Adrenal gland (tissue), 12 donors: ENCODE data around the gene CUX1. TPM values are rescaled to one million over a fixed set of nuclear protein-coding genes. Genes with fewer than 3 reads are reported as not detected.
A peak's percentile ranks its signal among the peaks of the same experiment; 100 is the strongest.

Experiments used
- DNase-seq, 7 donors: peaks; one replicate each; pipeline ENCODE4 v3.0.0-alpha.2; 2019 to 2020
- H3K27ac ChIP-seq, 5 donors: fragments of 200-600 bp; sonication (generic) in 4 of 5; 1 replicate in 3 of 5; 2 replicates in 2 of 5; pipeline versions ENCODE4 v1.5.1 to v1.8.0; 2016 to 2020; ENCODE audit warnings: mild to moderate bottlenecking in 1 of 5
- H3K27me3 ChIP-seq: fragments of 200-600 bp; 2 replicates; pipeline ENCODE4 v1.8.0; 2021
- H3K36me3 ChIP-seq, 2 donors: fragments of 200-600 bp; replicated peaks in 1 of 2; 1 replicate in 1 of 2; 2 replicates in 1 of 2; pipeline versions ENCODE4 v1.5.1 to v1.8.0; 2018 to 2022
- H3K4me1 ChIP-seq, 2 donors: fragments of 200-600 bp; replicated peaks in 1 of 2; 1 replicate in 1 of 2; 2 replicates in 1 of 2; pipeline versions ENCODE4 v1.5.1 to v1.8.0; 2018 to 2021
- H3K4me3 ChIP-seq, 4 donors: fragments of 200-600 bp; sonication (generic) in 3 of 4; one replicate each; pipeline ENCODE4 v1.5.1; 2016 to 2018
- H3K9me3 ChIP-seq, 3 donors: fragments of 200-600 bp; sonication (generic) in 1 of 3; replicated peaks in 1 of 3; 1 replicate in 2 of 3; 2 replicates in 1 of 3; pipeline versions ENCODE4 v1.5.1 to v1.8.0; 2016 to 2021
- POLR2A ChIP-seq, 2 donors: fragments of 450-650 bp; IDR thresholded peaks; one replicate each; pipeline ENCODE4 v1.6.1; 2017; ENCODE audit warnings: antibody characterized with exemption in 2 of 2, mild to moderate bottlenecking in 2 of 2, moderate library complexity in 1 of 2
- WGBS, 4 donors: extraction: QIAGEN DNeasy Blood & Tissue Kit in 2 of 4; methylation state at CpG; one replicate each; pipeline versions ENCODE4 v1.1.5 to v1.1.7; 2013 to 2017; 5-methylcytosine and 5-hydroxymethylcytosine counted together
- intact Hi-C, 2 donors: fragments of 100-400 bp; cut with DNase I; formaldehyde crosslinking; loops; one replicate each; pipeline versions ENCODE4 v1.14.1 to v1.15.0; 2022 to 2023
- polyA plus RNA-seq, 3 donors: library from polyadenylated mRNA; stranded (reverse); fragments of 200-250 nt in 2 of 3; fragments of 350-450 nt in 1 of 3; fragmentation: Illumina TruSeq in 1 of 3; extraction: RNeasy Lipid Tissue Mini Kit (QIAGEN cat#74804) in 1 of 3; gene quantifications; one replicate each; pipeline ENCODE4 v1.2.3, GENCODE V29; 2013 to 2014
- total RNA-seq, 9 donors: library from RNA; depleted of rRNA in 4 of 9; stranded (reverse); fragments of >200 nt in 4 of 9; fragments of 120-200 nt in 1 of 9; fragmentation: NEBNext Ultra II Directional in 1 of 9; extraction: Animal tissue kit (Norgen Biotek cat#: 25700) in 1 of 9; gene quantifications; one replicate each; pipeline versions ENCODE4 v1.1.0 to v1.2.4, GENCODE V29; 2013 to 2023
- TF ChIP-seq, protein P1 (sequence below), 6 experiments: fragments of 450-650 bp in 4 of 6; fragments of 200-600 bp in 2 of 6; sonication (generic) in 1 of 6; IDR thresholded peaks; 1 replicate in 5 of 6; 2 replicates in 1 of 6; pipeline versions ENCODE4 v1.5.1 to v1.8.0; 2016 to 2021; ENCODE audit warnings: antibody characterized with exemption in 6 of 6, mild to moderate bottlenecking in 2 of 6, moderate library complexity in 1 of 6
- donor health status: healthy with polysubstance abuse.
- donor health status: Bipolar disorder and iron deficiency.
- donor health status: DM: yes; HTN: yes; CAD: no.
- donor health status: DM: no; HTN: no; CAD: no.
- donor health status: DM: no; HTN: no; CAD: no.
- donor health status: DM: yes; HTN: yes; CAD: no.

Gene CUX1
- total and polyA plus RNA-seq, 12 donors = 17.2 to 72.6 (median 58.3) TPM

DNA sequence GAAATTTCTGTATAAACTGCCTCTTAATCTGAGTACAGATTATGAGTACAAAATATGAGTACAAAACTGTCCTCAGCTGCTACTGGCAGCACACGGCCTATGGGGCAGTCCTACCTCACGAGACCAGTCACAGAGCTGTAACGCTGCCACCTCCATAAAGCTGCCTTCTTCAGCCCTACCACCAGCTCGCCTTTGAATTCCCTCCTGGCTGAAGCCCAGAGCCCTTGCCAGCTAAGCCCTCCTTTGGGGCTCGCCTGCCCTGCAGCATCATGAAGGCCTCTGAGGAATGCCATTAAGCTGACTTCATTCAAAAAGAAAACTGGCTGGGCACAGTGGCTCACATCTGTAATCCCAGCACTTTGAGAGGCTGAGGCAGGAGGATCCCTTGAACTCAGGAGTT, 289.2 kb downstream of the CUX1 start:
- 91 to 100% (median 98%) methylated on average over 1 to 5 of the region's 5 CpGs for WGBS, 4 donors
- intact Hi-C loops = no loop called here
- Histone ChIP-seq H3K36me3 (peaks cover 0 to 14% of the 10 kb centered on the region in 2 donors), H3K9me3 (no peaks in the 10 kb centered on the region), H3K4me1 (no peaks in the 10 kb centered on the region), H3K27me3 (no peaks in the 10 kb centered on the region), H3K27ac (no peak overlapping the region), H3K4me3 (no peak overlapping the region)
- peak in 2 of 7 donors; percentile 8 to 15 for DNase-seq
- no peak for TF ChIP-seq POLR2A (IDR thresholded peaks at IDR 0.05)
- TF ChIP-seq, protein P1, sequence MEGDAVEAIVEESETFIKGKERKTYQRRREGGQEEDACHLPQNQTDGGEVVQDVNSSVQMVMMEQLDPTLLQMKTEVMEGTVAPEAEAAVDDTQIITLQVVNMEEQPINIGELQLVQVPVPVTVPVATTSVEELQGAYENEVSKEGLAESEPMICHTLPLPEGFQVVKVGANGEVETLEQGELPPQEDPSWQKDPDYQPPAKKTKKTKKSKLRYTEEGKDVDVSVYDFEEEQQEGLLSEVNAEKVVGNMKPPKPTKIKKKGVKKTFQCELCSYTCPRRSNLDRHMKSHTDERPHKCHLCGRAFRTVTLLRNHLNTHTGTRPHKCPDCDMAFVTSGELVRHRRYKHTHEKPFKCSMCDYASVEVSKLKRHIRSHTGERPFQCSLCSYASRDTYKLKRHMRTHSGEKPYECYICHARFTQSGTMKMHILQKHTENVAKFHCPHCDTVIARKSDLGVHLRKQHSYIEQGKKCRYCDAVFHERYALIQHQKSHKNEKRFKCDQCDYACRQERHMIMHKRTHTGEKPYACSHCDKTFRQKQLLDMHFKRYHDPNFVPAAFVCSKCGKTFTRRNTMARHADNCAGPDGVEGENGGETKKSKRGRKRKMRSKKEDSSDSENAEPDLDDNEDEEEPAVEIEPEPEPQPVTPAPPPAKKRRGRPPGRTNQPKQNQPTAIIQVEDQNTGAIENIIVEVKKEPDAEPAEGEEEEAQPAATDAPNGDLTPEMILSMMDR (IDR thresholded peaks at IDR 0.05) = no peak

DNA sequence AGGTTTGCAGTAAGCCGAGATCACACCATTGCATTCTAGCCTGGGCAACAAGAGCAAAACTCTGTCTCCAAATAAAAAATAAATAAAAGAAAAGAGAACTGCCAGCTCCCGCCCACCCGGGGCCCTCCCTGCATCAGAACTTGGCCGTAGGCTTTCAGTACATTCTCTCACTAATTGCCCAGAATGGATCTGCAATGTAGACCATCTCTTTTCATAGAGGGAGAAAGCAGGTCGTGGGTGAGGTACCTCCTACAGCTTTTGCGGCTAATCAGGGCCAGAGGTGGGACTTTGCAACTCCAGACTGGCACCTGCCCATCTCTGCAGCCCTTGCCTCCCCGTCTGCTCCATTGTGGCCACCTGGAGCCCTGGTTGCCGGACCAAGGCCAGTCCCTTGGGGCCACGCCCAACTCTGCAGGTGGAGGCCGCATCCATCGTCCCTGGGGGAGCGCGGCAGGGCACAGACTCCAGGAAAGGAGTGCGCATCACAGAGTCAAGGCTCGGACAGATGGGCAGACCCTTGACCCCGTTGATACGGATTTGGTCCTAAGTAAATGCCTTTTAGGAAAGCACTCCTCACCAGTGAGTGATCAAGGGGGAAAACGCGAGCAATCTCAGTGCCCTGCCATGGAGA, 290.2 kb downstream of the CUX1 start:
- no peaks in the 10 kb centered on the region for H3K27me3 ChIP-seq
- no peaks in the 10 kb centered on the region for H3K9me3 ChIP-seq
- intact Hi-C loops = no loop called here
- DNase-seq = peak in 3 of 7 donors; percentile 5 to 33 (median 7)
- no peaks in the 10 kb centered on the region for H3K4me1 ChIP-seq
- H3K27ac ChIP-seq = no peak overlapping the region
- TF ChIP-seq, protein P1 (IDR thresholded peaks at IDR 0.05) = no peak
- TF ChIP-seq POLR2A (IDR thresholded peaks at IDR 0.05) = no peak
- peaks cover 0 to 14% of the 10 kb centered on the region in 2 donors for H3K36me3 ChIP-seq
- WGBS, 4 donors = 92 to 94% (median 93%) methylated on average over 12 to 19 of the region's 19 CpGs
- no peak overlapping the region for H3K4me3 ChIP-seq

DNA sequence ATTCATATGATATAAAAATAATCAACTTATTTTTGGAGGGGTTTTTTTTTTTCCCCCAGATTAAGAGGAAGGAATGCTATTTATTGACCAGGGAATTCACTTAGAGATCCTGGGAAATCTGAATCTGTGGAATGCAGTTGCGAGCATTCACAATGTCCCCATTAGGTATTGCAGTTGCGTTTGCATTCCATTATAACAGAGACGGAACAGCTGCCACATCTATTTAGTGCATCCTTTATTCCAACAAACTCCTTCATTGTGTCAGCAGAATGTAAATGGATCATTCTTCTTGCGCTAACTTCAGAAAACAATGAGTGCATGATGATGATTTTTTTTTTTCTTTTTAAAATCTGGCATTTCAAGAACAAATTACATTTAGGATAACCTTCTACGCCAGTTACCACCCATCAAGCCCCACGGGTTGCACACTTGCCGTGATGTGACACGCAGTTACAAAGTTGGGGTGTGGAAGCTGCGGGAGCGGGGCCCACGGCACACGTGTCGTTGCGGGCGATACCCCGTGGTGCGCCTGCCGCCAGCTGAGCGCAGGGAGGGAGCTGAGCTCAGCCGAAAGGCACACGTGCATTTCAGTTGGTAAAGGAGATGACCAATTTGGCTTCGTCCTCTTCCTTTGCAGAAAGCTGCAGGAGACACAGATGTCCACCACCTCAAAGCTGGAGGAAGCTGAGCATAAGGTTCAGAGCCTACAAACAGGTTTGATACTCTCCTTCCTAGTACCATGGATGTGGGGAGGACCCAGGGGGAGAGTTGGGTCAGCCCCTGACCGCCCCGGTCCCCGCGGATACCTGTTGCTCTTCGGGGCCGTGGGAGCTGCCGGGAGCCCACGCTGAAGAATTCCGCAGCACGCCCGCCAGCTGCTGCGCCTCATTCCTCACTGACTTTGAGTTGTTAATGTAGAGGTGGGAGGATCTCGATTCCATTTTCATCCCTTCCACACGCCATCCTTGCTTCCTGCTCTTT, 293.9 kb downstream of the CUX1 start:
- TF ChIP-seq, protein P1 (IDR thresholded peaks at IDR 0.05) = no peak
- TF ChIP-seq POLR2A (IDR thresholded peaks at IDR 0.05) = no peak
- H3K36me3 ChIP-seq = peaks cover 0 to 27% of the 10 kb centered on the region in 2 donors
- no peak for DNase-seq
- H3K9me3 ChIP-seq = no peaks in the 10 kb centered on the region
- H3K4me1 ChIP-seq = no peaks in the 10 kb centered on the region
- intact Hi-C loops = no loop called here
- no peak overlapping the region for H3K27ac ChIP-seq
- 87 to 91% (median 90%) methylated on average over 19 to 36 of the region's 36 CpGs for WGBS, 4 donors
- H3K4me3 ChIP-seq = no peak overlapping the region
- H3K27me3 ChIP-seq = no peaks in the 10 kb centered on the region

DNA sequence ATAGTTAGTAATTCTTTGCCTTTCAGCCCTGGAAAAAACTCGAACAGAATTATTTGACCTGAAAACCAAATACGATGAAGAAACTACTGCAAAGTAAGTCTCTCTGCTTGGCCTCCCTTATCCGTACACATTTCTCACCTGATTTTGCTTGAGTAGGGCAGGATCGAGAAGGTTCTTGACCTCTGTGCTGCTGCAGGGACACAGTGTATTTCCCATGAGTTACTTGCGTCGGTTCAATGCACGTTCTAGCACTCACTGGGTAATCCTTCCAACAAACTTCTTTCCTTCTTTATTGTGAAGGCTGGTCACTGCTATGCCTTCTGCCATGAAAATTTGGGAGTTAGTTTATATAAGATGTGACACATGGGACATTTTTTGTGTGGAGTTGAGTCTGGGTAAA, 297.8 kb downstream of the CUX1 start:
- peaks cover 0 to 26% of the 10 kb centered on the region in 2 donors for H3K36me3 ChIP-seq
- no peak overlapping the region for H3K27ac ChIP-seq
- intact Hi-C loops = no loop called here
- no peaks in the 10 kb centered on the region for H3K4me1 ChIP-seq
- H3K27me3 ChIP-seq = no peaks in the 10 kb centered on the region
- no peak overlapping the region for H3K4me3 ChIP-seq
- no peak for DNase-seq
- no peaks in the 10 kb centered on the region for H3K9me3 ChIP-seq
- WGBS, 4 donors = 80 to 97% (median 93%) methylated on average over 7 of the region's 7 CpGs
- TF ChIP-seq, protein P1 (IDR thresholded peaks at IDR 0.05) = no peak
- TF ChIP-seq POLR2A (IDR thresholded peaks at IDR 0.05) = no peak
